DMS 273 treated with DMSO at 0.1 percent for 48 hours (cell line): ENCODE data around the gene COL6A6.
"Not testable (repeated sequence)": the region's sequence is repeated elsewhere in the genome, so short reads cannot be mapped to it uniquely, and the experiment has no call there.

ENCODE experiments used
- DNase-seq: peaks from one replicate; lab custom pipeline; 2025; lab: John Stamatoyannopoulos, UW

Gene COL6A6

DNA sequence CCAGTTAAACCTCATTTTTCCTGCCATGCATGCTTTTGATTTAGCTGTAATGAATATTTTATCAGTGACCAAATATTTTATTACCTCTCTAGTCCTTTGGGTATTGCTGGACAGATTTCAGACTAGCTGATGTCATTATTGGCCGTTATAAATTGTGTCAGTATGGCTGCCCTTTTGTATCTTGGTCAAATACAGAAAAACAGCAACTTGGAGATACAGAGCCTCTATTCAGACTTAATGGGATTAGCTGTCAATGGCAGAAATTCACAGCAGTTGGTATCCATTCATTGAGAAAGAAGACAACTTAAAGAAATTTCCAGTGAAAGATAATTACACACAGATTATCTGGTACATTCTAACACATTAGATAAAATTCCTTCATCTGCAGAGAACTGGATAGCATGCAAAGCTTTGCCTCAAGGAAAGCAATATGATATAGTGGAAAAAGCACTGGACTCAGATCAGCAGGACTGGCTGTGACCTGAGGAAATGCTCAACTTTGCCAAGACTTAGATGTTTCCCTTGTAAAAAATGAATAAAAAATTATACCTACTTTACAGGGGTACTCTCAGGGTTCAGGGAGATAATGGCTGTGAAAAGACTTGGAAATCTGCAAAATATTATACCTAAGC lies 20.8 kb downstream of the COL6A6 start:
- no peak for DNase-seq

DNA sequence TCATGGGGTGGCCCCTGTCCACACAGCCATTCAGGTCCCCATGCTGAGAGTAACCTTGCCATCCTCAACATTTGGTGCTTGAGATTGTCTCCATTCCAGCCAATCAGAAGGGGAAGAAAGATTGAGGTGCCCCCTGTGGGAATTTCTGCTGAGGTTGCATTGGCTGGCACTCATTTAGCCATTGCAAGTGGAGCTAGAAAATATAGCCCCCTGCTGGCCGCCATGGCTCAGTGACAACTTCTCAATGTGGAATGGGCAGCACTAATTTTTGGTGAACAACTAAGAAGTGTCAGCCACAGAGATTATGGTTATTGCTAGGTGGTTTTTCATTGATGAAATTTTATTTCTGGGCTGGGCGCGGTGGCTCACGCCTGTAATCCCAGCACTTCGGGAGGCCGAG lies 22.0 kb downstream of the COL6A6 start:
- DNase-seq, result no peak

DNA sequence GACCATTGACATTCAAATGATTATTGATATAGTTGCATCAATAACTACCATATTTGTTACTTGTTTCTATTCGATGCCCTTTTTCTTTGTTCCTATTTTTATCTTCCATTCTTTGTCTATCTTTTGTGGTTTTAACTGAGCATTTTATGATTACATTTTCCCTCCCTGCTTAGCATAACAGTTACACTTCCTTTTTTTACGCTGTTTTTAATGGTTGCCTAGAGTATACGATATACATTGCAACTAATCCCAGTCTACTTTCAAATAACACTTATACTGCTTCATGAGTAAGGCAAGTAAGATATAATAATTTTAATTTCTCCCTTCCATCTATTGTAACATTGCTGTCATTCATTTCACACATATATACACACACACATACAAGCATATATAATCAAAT lies 26.3 kb downstream of the COL6A6 start:
- DNase-seq, result no peak

DNA sequence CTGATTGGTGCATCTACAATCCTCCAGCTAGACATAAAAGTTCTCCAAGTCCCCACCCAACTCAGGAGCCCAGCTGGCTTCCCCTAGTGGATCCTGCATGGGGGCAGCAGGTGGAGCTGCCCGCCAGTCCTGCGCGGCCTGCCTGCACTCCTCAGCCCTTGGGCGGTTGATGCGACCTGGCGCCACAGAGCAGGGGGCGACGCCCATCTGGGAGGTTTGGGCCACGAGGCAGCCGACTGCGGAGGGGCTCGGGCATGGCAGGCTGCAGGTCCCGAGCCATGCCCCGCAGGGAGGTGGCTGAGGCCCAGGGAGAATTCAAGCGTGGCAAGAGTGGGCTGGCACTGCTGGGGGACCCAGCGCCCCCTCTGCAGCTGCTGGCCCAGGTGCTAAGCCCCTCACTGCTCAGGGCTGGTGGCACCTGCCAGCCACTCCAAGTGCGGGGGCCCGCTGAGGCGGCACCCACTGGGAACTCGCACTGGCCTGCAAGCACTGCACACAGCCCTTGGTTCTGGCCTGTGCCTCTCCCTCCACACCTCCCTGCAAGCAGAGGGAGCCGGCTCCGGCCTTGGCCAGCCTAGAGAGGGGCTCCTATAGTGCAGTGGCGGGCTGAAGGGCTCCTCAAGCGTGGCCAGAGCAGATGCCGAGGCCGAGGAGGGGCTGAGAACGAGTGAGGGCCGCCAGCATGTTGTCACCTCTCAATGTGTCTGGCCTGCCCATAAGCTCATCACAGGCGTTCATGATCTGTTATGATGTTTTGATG lies 30.1 kb downstream of the COL6A6 start:
- DNase-seq, result no peak

DNA sequence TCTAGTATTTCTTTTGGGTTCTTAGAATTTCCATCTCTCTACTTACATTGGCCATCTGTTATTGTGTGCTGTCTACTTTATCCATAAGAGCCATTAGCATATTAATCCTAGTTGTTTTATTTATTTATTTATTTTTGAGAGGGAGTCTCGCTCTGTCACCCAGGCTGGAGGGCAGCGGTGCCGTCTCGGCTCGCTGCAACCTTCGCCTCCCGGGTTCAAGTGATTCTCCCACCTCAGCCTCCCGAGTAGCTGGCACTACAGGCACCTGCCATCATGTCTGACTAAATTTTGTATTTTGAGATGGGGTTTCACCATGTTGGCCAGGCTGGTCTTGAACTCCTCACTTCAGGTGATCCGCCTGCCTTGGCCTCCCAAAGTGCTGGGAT lies 30.7 kb downstream of the COL6A6 start:
- not testable (repeated sequence) for DNase-seq

DNA sequence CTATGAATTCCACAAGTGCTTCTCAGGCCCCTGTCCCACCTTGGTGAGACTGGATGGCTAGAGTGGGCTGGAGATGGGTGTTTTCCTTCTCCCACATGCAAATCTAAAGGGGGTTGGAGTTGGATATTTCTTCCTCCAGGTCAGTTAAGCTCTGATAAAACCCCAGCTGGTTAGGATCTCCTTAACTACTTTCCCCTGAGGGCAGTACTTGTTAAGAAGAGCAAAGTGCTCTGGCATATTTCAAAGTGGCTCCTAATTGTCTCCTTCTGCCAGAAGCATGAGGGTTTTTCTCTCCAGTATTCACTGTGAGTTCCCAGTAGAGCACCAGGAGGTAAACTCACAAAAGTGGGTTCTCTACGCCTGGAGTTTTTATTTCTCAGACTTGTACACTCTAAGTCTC lies 31.4 kb downstream of the COL6A6 start:
- DNase-seq, result no peak

DNA sequence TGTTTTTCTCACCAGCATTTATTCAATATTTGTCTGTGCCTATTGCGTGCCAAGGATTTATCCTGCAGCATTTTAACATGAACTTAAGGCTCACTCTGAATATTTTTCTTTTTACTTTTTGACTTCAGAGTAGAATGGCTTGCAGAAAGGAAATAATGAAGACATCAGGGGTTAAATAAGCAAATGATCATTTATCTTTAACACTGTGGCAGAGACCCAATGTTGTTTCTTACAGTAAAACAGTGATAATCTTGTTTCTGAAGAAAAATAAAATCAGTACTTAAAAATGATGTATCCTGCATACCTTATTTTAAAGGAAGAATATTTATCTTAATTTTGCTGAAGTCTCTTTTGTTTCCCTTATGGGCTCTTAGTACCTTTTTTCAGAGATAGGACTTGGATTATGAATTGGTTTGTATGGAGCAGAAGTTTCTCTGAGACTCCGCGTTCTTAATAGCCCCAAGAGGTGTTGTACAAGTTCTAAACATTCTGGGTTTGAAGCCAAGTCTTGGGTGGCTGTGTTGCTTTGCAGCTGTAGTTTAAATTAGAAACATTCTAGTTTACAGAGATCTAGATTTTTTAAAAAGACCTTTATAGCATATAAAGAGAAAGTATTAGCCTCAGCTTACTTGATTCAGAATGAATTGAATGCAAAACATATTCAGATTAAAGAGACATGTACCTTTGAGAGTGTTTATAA lies 40.5 kb downstream of the COL6A6 start:
- no peak for DNase-seq

DNA sequence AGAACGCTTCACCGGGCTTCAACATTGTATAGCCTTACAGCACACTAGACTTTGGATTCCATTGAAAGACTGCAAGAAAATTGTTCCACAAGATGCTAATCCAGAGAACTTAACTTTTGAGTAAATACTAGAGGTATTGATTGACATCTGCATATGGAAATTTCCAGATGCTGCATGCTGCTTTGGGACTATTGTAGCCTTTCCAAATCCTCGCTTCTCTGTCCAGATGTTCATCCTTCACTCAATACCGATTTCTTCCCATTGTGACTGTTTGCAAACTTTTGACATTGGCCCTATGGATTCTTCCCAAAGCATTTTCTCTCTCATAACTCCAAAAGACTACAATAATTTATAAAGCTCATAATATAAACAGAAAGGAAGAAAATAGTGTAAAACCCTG lies 41.4 kb downstream of the COL6A6 start:
- no peak for DNase-seq

DNA sequence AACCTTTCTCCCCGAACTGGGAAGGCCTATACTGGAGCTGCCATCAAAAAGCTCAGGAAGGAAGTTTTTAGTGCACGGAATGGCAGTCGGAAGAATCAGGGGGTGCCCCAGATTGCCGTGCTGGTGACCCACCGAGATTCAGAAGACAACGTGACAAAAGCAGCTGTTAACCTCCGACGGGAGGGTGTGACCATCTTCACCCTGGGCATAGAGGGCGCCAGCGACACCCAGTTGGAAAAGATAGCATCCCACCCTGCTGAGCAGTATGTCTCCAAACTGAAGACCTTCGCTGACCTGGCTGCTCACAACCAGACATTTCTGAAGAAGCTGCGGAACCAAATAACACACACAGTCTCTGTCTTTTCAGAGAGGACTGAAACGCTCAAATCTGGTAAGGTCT lies 48.2 kb downstream of the COL6A6 start:
- no peak for DNase-seq
